Mammary epithelial cell (primary cell): ENCODE data around the gene CTPS2.
"Not testable (repeated sequence)": the region's sequence is repeated elsewhere in the genome, so short reads cannot be mapped to it uniquely, and the experiment has no call there.

Source experiments
- CTCF ChIP-seq, 2 donors: IDR thresholded peaks in 1 of 2; conservative IDR thresholded peaks in 1 of 2; 2 replicates each; pipeline ENCODE4 v1.5.1; 2011 to 2012; ENCODE audit warnings: inconsistent platforms in 2 of 2, low read length in 2 of 2, mild to moderate bottlenecking in 2 of 2, control low read depth in 1 of 2, low read depth in 1 of 2; ENCODE audit not compliant: insufficient read depth in 1 of 2; ENCODE audit errors: extremely low read depth in 1 of 2
- EZH2 ChIP-seq: IDR thresholded peaks from 2 replicates; pipeline ENCODE4 v1.6.1; 2012; ENCODE audit warnings: low read length, inconsistent platforms, borderline replicate concordance

GRCh38 chrX:16716451-16716850 lies 4.0 kb upstream of the CTPS2 start:
- not testable (repeated sequence) for TF ChIP-seq CTCF (conservative IDR thresholded peaks at IDR 0.05 in 1 of 2, IDR thresholded peaks at IDR 0.05 in 1 of 2; ENCODE audit: extremely low read depth in 1 of 2, insufficient read depth in 1 of 2, low read depth in 1 of 2, low read length in 2 of 2); EZH2
